WTC11 (cell line): ENCODE data around the gene DNAAF8. TPM values are rescaled to one million over a fixed set of nuclear protein-coding genes. Genes with fewer than 3 reads are reported as not detected.
A peak's percentile ranks its signal among the peaks of the same experiment; 100 is the strongest.

Source experiments
- ATAC-seq: fragments of 200-7000 bp; cut with Tn5 transposase; 2 replicates; pipeline ENCODE4 v1.10.0; 2021; ENCODE audit warnings: mild to moderate bottlenecking, moderate library complexity
- CTCF ChIA-PET: fragments of 300-600 bp; sonication (Branson Sonifier 250); formaldehyde crosslinking; loops from one replicate; lab custom pipeline; 2021; ENCODE audit warnings: antibody characterized with exemption; lab: Charles Lee
- POLR2A ChIA-PET: fragments of 350-600 bp; sonication (Branson Sonifier 250); formaldehyde crosslinking; loops from one replicate; lab custom pipeline; 2021; ENCODE audit warnings: antibody characterized with exemption; lab: Charles Lee
- DNase-seq: peaks from one replicate; pipeline ENCODE4 v3.0.0; 2021; ENCODE audit warnings: low spot score
- H3K27ac Mint-ChIP-seq: 2 replicates; pipeline ENCODE4 v1.8.0; 2021; ENCODE audit warnings: mixed read lengths
- H3K27me3 Mint-ChIP-seq: 2 replicates; pipeline ENCODE4 v1.8.0; 2021; ENCODE audit warnings: low read depth, mild to moderate bottlenecking, moderate library complexity, mixed read lengths
- H3K36me3 Mint-ChIP-seq: 2 replicates; pipeline ENCODE4 v1.8.0; 2021; ENCODE audit warnings: mixed read lengths
- H3K4me1 Mint-ChIP-seq: 2 replicates; pipeline ENCODE4 v1.8.0; 2022; ENCODE audit warnings: mixed read lengths
- H3K4me3 Mint-ChIP-seq: 2 replicates; pipeline ENCODE4 v1.8.0; 2021; ENCODE audit warnings: mild to moderate bottlenecking, moderate library complexity, mixed read lengths
- H3K9me3 Mint-ChIP-seq: 2 replicates; pipeline ENCODE4 v1.8.0; 2021; ENCODE audit warnings: mixed read lengths
- ATF1 ChIP-seq: sonication (generic); formaldehyde crosslinking; IDR thresholded peaks from 2 replicates; pipeline ENCODE4 v1.8.1; 2023; ENCODE audit warnings: mild to moderate bottlenecking, moderate library complexity, missing genetic modification reagents
- ATF6 ChIP-seq: sonication (generic); formaldehyde crosslinking; IDR thresholded peaks from 2 replicates; pipeline ENCODE4 v1.8.1; 2023; ENCODE audit warnings: mild to moderate bottlenecking, missing genetic modification reagents
- CREM ChIP-seq: sonication (generic); formaldehyde crosslinking; IDR thresholded peaks from 2 replicates; pipeline ENCODE4 v1.8.1; 2022; ENCODE audit warnings: mild to moderate bottlenecking, missing genetic modification reagents, moderate library complexity
- E2F5 ChIP-seq: sonication (generic); formaldehyde crosslinking; IDR thresholded peaks from 2 replicates; pipeline ENCODE4 v1.8.1; 2022; ENCODE audit warnings: mild to moderate bottlenecking, moderate library complexity, missing genetic modification reagents
- ESRRA ChIP-seq: sonication (generic); formaldehyde crosslinking; IDR thresholded peaks from 2 replicates; pipeline ENCODE4 v1.8.1; 2022; ENCODE audit warnings: mild to moderate bottlenecking, missing genetic modification reagents, borderline replicate concordance
- ETV6 ChIP-seq: sonication (generic); formaldehyde crosslinking; IDR thresholded peaks from 2 replicates; pipeline ENCODE4 v1.8.1; 2022; ENCODE audit warnings: mild to moderate bottlenecking, missing genetic modification reagents
- FOXP1 ChIP-seq: sonication (generic); formaldehyde crosslinking; IDR thresholded peaks from 2 replicates; pipeline ENCODE4 v1.8.0; 2022; ENCODE audit warnings: missing genetic modification reagents, mild to moderate bottlenecking, moderate library complexity, borderline replicate concordance
- FOXP4 ChIP-seq: sonication (generic); formaldehyde crosslinking; IDR thresholded peaks from 2 replicates; pipeline ENCODE4 v1.8.0; 2022; ENCODE audit warnings: mild to moderate bottlenecking, missing genetic modification reagents
- HMGXB4 ChIP-seq: sonication (generic); formaldehyde crosslinking; IDR thresholded peaks from 2 replicates; pipeline ENCODE4 v1.8.1; 2023; ENCODE audit warnings: mild to moderate bottlenecking, moderate library complexity, missing genetic modification reagents
- IRF1 ChIP-seq: sonication (generic); formaldehyde crosslinking; IDR thresholded peaks from 2 replicates; pipeline ENCODE4 v1.8.0; 2023; ENCODE audit warnings: missing genetic modification reagents
- JAZF1 ChIP-seq: fragments of 250-450 bp; sonication (Bioruptor Pico); IDR thresholded peaks from 2 replicates; pipeline ENCODE4 v1.9.0; 2021; ENCODE audit warnings: moderate library complexity, mild to moderate bottlenecking, inconsistent platforms
- JUN ChIP-seq: sonication (generic); formaldehyde crosslinking; IDR thresholded peaks from 2 replicates; pipeline ENCODE4 v1.8.0; 2023; ENCODE audit warnings: mild to moderate bottlenecking, missing genetic modification reagents
- KAT7 ChIP-seq: sonication (generic); formaldehyde crosslinking; IDR thresholded peaks from 2 replicates; pipeline ENCODE4 v1.8.1; 2023; ENCODE audit warnings: missing genetic modification reagents, mild to moderate bottlenecking, borderline replicate concordance
- NFE2L1 ChIP-seq: sonication (generic); formaldehyde crosslinking; IDR thresholded peaks from 2 replicates; pipeline ENCODE4 v1.8.1; 2023; ENCODE audit warnings: missing genetic modification reagents
- NR2C2 ChIP-seq: sonication (generic); formaldehyde crosslinking; IDR thresholded peaks from 2 replicates; pipeline ENCODE4 v1.8.0; 2022; ENCODE audit warnings: mild to moderate bottlenecking, missing genetic modification reagents
- SP1 ChIP-seq: sonication (generic); formaldehyde crosslinking; conservative IDR thresholded peaks from 2 replicates; pipeline ENCODE4 v1.8.1; 2022; ENCODE audit warnings: missing genetic modification reagents
- TEAD1 ChIP-seq: sonication (generic); formaldehyde crosslinking; IDR thresholded peaks from 2 replicates; pipeline ENCODE4 v1.8.0; 2022; ENCODE audit warnings: mild to moderate bottlenecking, missing genetic modification reagents
- USF2 ChIP-seq: sonication (generic); formaldehyde crosslinking; IDR thresholded peaks from 2 replicates; pipeline ENCODE4 v1.8.1; 2023; ENCODE audit warnings: mild to moderate bottlenecking, missing genetic modification reagents, moderate library complexity
- ZNF138 ChIP-seq: sonication (generic); formaldehyde crosslinking; conservative IDR thresholded peaks from 2 replicates; pipeline ENCODE4 v1.8.1; 2022; ENCODE audit warnings: mild to moderate bottlenecking, moderate library complexity, missing genetic modification reagents
- ZNF219 ChIP-seq: sonication (generic); formaldehyde crosslinking; IDR thresholded peaks from 2 replicates; pipeline ENCODE4 v1.8.0; 2023; ENCODE audit warnings: missing genetic modification reagents, mild to moderate bottlenecking, borderline replicate concordance
- total RNA-seq: library from RNA; stranded (reverse); gene quantifications from 3 replicates; pipeline ENCODE4 v1.2.3, GENCODE V29; 2021

Gene DNAAF8
- total RNA-seq, 1 experiment from 2014 or later = 0.09 TPM

GRCh38 chr16:4693296-4693955, 40.9 kb upstream of the DNAAF8 start, which contains the start of gene NUDT16L1 (continued):
- TF ChIP-seq ATF6 (CRISPR knock-in tag) = no peak
- TF ChIP-seq CREM (CRISPR knock-in tag) = 0 out of 2 replicates have a peak, but pooled peaks have one; percentile 49
- TF ChIP-seq ESRRA (CRISPR knock-in tag) = no peak
- TF ChIP-seq FOXP1 (CRISPR knock-in tag) = peak; percentile 42; the same call in 1 of the 2 replicates
- TF ChIP-seq IRF1 (CRISPR knock-in tag) = no peak
- 0 out of 2 replicates have a peak, but pooled peaks have one; percentile 46 for TF ChIP-seq NFE2L1 (CRISPR knock-in tag)
- TF ChIP-seq ZNF138 (CRISPR knock-in tag) = no peak
- peak; percentile 60; the same call in 1 of the 2 replicates for TF ChIP-seq FOXP4 (CRISPR knock-in tag)
- 0 out of 2 replicates have a peak, but pooled peaks have one; percentile 71 for TF ChIP-seq ZNF219
- no peak for TF ChIP-seq ATF1 (CRISPR knock-in tag)
- TF ChIP-seq NR2C2 (CRISPR knock-in tag) = no peak
- TF ChIP-seq JUN (CRISPR knock-in tag) = peak; percentile 65; the same call in 1 of the 2 replicates
- TF ChIP-seq SP1 = peak; percentile 93
- no peak for TF ChIP-seq JAZF1 (CRISPR knock-in tag)
- TF ChIP-seq ETV6 (CRISPR knock-in tag) = peak; percentile 56; the same call in 1 of the 2 replicates
- peak; percentile 91 for TF ChIP-seq E2F5 (CRISPR knock-in tag)
- TF ChIP-seq USF2 (CRISPR knock-in tag) = no peak; the same call in 1 of the 2 replicates

GRCh38 chr16:4693956-4694641, 40.2 kb upstream of the DNAAF8 start:
- Mint-ChIP-seq H3K27me3 (no peaks in the 10 kb centered on the region), H3K9me3 (no peaks in the 10 kb centered on the region), H3K36me3 (peaks cover 3% of the 10 kb centered on the region; the same call in 1 of the 2 replicates), H3K27ac (no peak overlapping the region), H3K4me1 (no peaks in the 10 kb centered on the region), H3K4me3 (peak overlapping the region; percentile 63)
- CTCF ChIA-PET = interaction anchor here (0.8 to 6.5 kb wide), 12 partner anchors 11 to 264 kb away, joined by 3 to 63 read pairs (median 4); partner anchors contain the start of genes CDIP1, MGRN1, ROGDI and SEC14L5
- no peak; the same call in none of the 2 replicates for ATAC-seq
- POLR2A ChIA-PET = interaction anchor here (0.6 to 1.0 kb wide), 7 partner anchors 11 to 213 kb away, joined by 3 to 6 read pairs (median 5); no protein-coding TSS in a partner anchor
- DNase-seq = no peak
- TF ChIP-seq ETV6 (CRISPR knock-in tag) = 0 out of 2 replicates have a peak, but pooled peaks have one; percentile 12
- 0 out of 2 replicates have a peak, but pooled peaks have one; percentile 73 for TF ChIP-seq KAT7 (CRISPR knock-in tag)
- peak; percentile 2; the same call in 1 of the 2 replicates for TF ChIP-seq HMGXB4 (CRISPR knock-in tag)
- TF ChIP-seq TEAD1 (CRISPR knock-in tag) = no peak; the same call in 1 of the 2 replicates
- peak; percentile 19; the same call in 1 of the 2 replicates for TF ChIP-seq ZNF219
